Keratinocyte (primary cell): ENCODE measurements around the gene GAS2. TPM values are rescaled to one million over a fixed set of nuclear protein-coding genes. Genes with fewer than 3 reads are reported as not detected.

Experiments used
- DNase-seq: peaks from one replicate; pipeline ENCODE4 v3.0.0-alpha.2; 2011; ENCODE audit warnings: low read depth, missing footprints, low spot score
- FAIRE-seq: peaks from 2 replicates; lab custom pipeline; 2011; peaks lifted over from hg19 to GRCh38; lab: Jason Lieb, UNC
- H2AFZ ChIP-seq: 2 replicates; pipeline ENCODE4 v1.6.0; 2012; ENCODE audit warnings: low read length, control low read depth, inconsistent platforms; ENCODE audit not compliant: control insufficient read depth
- H3K27ac ChIP-seq: 2 replicates; pipeline ENCODE4 v1.5.1; 2011; ENCODE audit warnings: low read length; ENCODE audit not compliant: control insufficient read depth, insufficient read depth
- H3K27me3 ChIP-seq: 3 replicates; pipeline ENCODE4 v1.6.0; 2011; ENCODE audit warnings: low read length; ENCODE audit not compliant: control insufficient read depth, insufficient read depth; ENCODE audit errors: extremely low read depth
- H3K36me3 ChIP-seq, 2 experiments: 2 replicates in 1 of 2; 3 replicates in 1 of 2; pipeline ENCODE4 v1.5.1; 2011; ENCODE audit warnings: low read length in 2 of 2, mild to moderate bottlenecking in 1 of 2; ENCODE audit not compliant: control insufficient read depth in 2 of 2, insufficient read depth in 2 of 2; ENCODE audit errors: extremely low read depth in 1 of 2
- H3K4me1 ChIP-seq: 3 replicates; pipeline ENCODE4 v1.5.1; 2011; ENCODE audit warnings: low read length; ENCODE audit not compliant: control insufficient read depth, insufficient read depth; ENCODE audit errors: extremely low read depth
- H3K4me2 ChIP-seq: 3 replicates; pipeline ENCODE4 v1.6.0; 2011; ENCODE audit warnings: low read depth, low read length; ENCODE audit not compliant: control insufficient read depth, insufficient read depth; ENCODE audit errors: extremely low read depth
- H3K4me3 ChIP-seq, 3 experiments: fragments of 200-600 bp in 1 of 3; sonication (generic) in 1 of 3; 2 replicates in 2 of 3; 3 replicates in 1 of 3; pipeline ENCODE4 v1.5.1; 2011 to 2016; ENCODE audit warnings: low read length in 3 of 3, mild to moderate bottlenecking in 3 of 3, control low read depth in 2 of 3, inconsistent platforms in 1 of 3, low read depth in 1 of 3, mixed read lengths in 1 of 3, mixed run types in 1 of 3, moderate library complexity in 1 of 3; ENCODE audit not compliant: control insufficient read depth in 2 of 3, insufficient read depth in 2 of 3; ENCODE audit errors: extremely low read depth in 1 of 3
- H3K79me2 ChIP-seq: 2 replicates; pipeline ENCODE4 v1.6.0; 2012; ENCODE audit warnings: low read length; ENCODE audit not compliant: control insufficient read depth, insufficient read depth
- H3K9ac ChIP-seq: 3 replicates; pipeline ENCODE4 v1.6.0; 2011; ENCODE audit warnings: low read length; ENCODE audit not compliant: control insufficient read depth, insufficient read depth; ENCODE audit errors: extremely low read depth
- H3K9me1 ChIP-seq: 3 replicates; pipeline ENCODE4 v1.6.0; 2011; ENCODE audit warnings: low read length; ENCODE audit not compliant: control insufficient read depth, insufficient read depth; ENCODE audit errors: extremely low read depth
- H3K9me3 ChIP-seq: 2 replicates; pipeline ENCODE4 v1.5.1; 2012; ENCODE audit warnings: low read depth, low read length; ENCODE audit not compliant: control insufficient read depth
- H4K20me1 ChIP-seq: 3 replicates; pipeline ENCODE4 v1.6.0; 2011; ENCODE audit warnings: low read length; ENCODE audit not compliant: control insufficient read depth, insufficient read depth; ENCODE audit errors: extremely low read depth
- EZH2 ChIP-seq: IDR thresholded peaks from one replicate; pipeline ENCODE4 v1.6.1; 2012; ENCODE audit warnings: inconsistent platforms, mild to moderate bottlenecking, low read length, moderate library complexity
- dilution Hi-C: fragments of 300-500 bp; cut with MboI; formaldehyde crosslinking; loops from one replicate; pipeline ENCODE4 v1.7.0; 2020; ENCODE audit warnings: low sequenced_read_pairs; ENCODE audit not compliant: extremely low pct_ligation_motif_present
- polyA plus RNA-seq, 5 experiments: library from polyadenylated mRNA; depleted of rRNA in 3 of 5; stranded (reverse) in 3 of 5; stranded (forward) in 1 of 5; unstranded in 1 of 5; fragments of >200 nt; gene quantifications; 1 replicate in 1 of 5; 2 replicates in 3 of 5; 3 replicates in 1 of 5; pipeline versions ENCODE4 v1.2.1 to v1.2.3, GENCODE V29; 2011 to 2012; ENCODE audit warnings: missing spikeins in 2 of 5, low read depth in 1 of 5, low replicate concordance in 1 of 5
- TF ChIP-seq, protein P1 (sequence below), 3 experiments: IDR thresholded peaks in 1 of 3; conservative IDR thresholded peaks in 1 of 3; optimal IDR thresholded peaks in 1 of 3; 2 replicates in 2 of 3; 3 replicates in 1 of 3; pipeline versions ENCODE3 to v1.5.1; 2011; ENCODE audit warnings: low read length in 3 of 3, mild to moderate bottlenecking in 3 of 3, moderate library complexity in 2 of 3, control low read depth in 1 of 3, inconsistent platforms in 1 of 3; ENCODE audit not compliant: insufficient read depth in 2 of 3; ENCODE audit errors: extremely low read depth in 1 of 3

GAS2 gene
- polyA plus RNA-seq, 1 donor (not counting 4 experiments of a cell fraction or from before 2014, with no cell fraction given): 0.62 TPM

DNA sequence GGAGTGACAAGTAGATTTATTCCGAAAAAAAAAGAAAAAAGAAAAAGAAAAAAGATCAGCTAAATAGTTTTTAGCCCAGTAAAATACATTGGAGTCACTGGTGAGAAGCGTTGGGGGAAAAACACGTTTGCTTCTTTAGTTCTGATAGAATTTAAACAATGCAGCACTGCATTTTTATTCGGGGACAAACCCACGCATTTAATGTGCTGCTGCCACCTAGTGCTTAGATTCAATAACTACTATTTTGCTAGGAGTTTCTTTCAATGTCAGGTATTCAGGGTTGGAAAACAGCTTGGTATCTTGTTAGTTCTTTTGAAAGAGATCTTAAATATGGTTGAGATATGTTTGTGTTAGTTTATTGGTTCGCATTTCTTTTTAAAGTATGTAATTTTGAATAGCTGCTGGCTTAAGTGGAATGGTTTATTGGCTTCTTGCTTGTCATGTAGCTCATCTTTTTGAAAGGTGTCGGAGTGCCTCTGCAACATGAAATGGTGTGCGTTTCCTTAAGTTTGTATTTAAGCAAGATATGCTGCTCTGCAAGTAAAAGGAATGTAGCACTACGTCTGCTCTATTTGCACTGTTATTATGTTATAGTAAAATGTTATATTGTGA, 121.2 kb downstream of the GAS2 start:
- no peak for FAIRE-seq
- no peaks in the 10 kb centered on the region for H3K79me2 ChIP-seq
- TF ChIP-seq EZH2: no peak
- TF ChIP-seq, protein P1, sequence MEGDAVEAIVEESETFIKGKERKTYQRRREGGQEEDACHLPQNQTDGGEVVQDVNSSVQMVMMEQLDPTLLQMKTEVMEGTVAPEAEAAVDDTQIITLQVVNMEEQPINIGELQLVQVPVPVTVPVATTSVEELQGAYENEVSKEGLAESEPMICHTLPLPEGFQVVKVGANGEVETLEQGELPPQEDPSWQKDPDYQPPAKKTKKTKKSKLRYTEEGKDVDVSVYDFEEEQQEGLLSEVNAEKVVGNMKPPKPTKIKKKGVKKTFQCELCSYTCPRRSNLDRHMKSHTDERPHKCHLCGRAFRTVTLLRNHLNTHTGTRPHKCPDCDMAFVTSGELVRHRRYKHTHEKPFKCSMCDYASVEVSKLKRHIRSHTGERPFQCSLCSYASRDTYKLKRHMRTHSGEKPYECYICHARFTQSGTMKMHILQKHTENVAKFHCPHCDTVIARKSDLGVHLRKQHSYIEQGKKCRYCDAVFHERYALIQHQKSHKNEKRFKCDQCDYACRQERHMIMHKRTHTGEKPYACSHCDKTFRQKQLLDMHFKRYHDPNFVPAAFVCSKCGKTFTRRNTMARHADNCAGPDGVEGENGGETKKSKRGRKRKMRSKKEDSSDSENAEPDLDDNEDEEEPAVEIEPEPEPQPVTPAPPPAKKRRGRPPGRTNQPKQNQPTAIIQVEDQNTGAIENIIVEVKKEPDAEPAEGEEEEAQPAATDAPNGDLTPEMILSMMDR (optimal IDR thresholded peaks at IDR 0.05 in 1 of 3, IDR thresholded peaks at IDR 0.05 in 1 of 3, conservative IDR thresholded peaks at IDR 0.05 in 1 of 3; ENCODE audit: extremely low read depth in 1 of 3, insufficient read depth in 2 of 3, low read length in 3 of 3): peak; percentile 19 to 62 (median 60)
- no peaks in the 10 kb centered on the region for H3K27me3 ChIP-seq
- no peaks in the 10 kb centered on the region for H3K4me1 ChIP-seq
- H3K9me3 ChIP-seq: no peaks in the 10 kb centered on the region
- dilution Hi-C loops: loop anchor here (25.0 kb wide), 2 partner anchors 100 to 225 kb away; no protein-coding TSS in a partner anchor
- H3K36me3 ChIP-seq: no peaks in the 10 kb centered on the region
- no peak overlapping the region for H3K9ac ChIP-seq
- H2AFZ ChIP-seq: no peak overlapping the region
- no peak for DNase-seq
- no peaks in the 10 kb centered on the region for H4K20me1 ChIP-seq
- no peak overlapping the region for H3K4me2 ChIP-seq
- no peaks in the 10 kb centered on the region for H3K9me1 ChIP-seq
- no peak overlapping the region for H3K27ac ChIP-seq
- no peak overlapping the region for H3K4me3 ChIP-seq

DNA sequence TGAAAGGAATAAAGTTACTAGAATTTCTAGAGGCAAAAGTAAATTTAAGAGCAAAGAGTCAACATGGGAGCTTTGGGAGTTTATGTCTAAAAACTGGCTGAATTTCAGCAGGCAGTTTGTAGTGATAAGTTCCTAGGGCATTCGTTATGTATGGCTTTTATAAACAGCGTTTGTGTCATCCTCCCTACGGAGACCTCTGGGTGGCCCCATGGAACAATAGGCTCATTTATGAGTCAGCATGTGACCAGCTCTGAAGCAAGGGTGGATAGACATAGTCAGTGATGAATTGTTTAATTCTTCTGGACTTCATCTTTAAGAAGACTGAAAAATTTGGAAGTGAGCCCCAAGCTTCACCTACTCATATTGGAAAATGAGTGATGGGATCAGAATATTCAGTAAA, 126.1 kb downstream of the GAS2 start:
- H3K9me1 ChIP-seq: no peaks in the 10 kb centered on the region
- no peaks in the 10 kb centered on the region for H3K9me3 ChIP-seq
- no peak overlapping the region for H3K4me2 ChIP-seq
- dilution Hi-C loops: loop anchor here (25.0 kb wide), 2 partner anchors 105 to 230 kb away; no protein-coding TSS in a partner anchor
- H2AFZ ChIP-seq: no peak overlapping the region
- no peak overlapping the region for H3K4me3 ChIP-seq
- no peak overlapping the region for H3K9ac ChIP-seq
- H3K27me3 ChIP-seq: no peaks in the 10 kb centered on the region
- no peaks in the 10 kb centered on the region for H3K4me1 ChIP-seq
- no peak for DNase-seq
- no peaks in the 10 kb centered on the region for H3K79me2 ChIP-seq
- no peak for FAIRE-seq
- H3K36me3 ChIP-seq: no peaks in the 10 kb centered on the region
- no peaks in the 10 kb centered on the region for H4K20me1 ChIP-seq
- no peak for TF ChIP-seq EZH2
- TF ChIP-seq, protein P1 (optimal IDR thresholded peaks at IDR 0.05 in 1 of 3, IDR thresholded peaks at IDR 0.05 in 1 of 3, conservative IDR thresholded peaks at IDR 0.05 in 1 of 3; ENCODE audit: extremely low read depth in 1 of 3, insufficient read depth in 2 of 3, low read length in 3 of 3): no peak
- no peak overlapping the region for H3K27ac ChIP-seq
